C1 segment of cervical spinal cord (tissue), 14 donors: ENCODE data around the gene GABRB1.

Source experiments
- DNase-seq, 14 donors: peaks; one replicate each; lab custom pipeline; 2025; lab: John Stamatoyannopoulos, UW

Gene GABRB1

DNA sequence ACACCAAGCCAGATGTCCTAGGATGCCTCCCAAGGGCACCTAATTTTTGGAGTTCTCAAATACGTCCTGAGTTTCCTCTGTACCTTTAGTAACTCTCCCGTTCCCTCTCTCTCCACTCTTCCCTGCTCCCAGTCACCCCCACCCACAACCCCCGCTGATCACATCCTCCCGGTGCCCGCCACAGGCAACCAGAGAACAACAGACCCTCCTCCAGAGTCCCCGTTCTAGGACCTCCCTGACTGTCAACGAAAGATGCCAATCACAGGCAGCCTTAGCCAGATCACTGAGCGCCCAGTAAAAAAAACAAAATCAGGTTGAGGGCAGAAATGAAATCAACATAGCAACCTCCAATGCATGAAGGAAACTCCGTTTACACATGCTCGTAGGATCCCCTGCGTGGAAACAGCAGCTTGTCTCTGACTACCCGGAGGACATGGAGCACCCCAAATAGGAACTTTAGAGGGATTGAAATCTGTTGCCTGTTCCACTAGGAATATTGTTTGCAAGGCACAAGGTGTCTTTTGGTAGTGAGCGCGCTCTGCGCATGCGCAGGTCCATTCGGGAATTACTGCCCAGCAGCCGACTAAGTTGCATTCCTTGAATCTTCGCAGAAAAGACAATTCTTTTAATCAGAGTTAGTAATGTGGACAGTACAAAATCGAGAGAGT is at the start of gene GABRB1:
Gene GABRB1 (plus strand): TSS at position 557 of the 668 bp plus-strand sequence.
- peak; percentile 6 to 77 (median 40) for DNase-seq

- no peak for DNase-seq
These were observed 46.6 kb upstream of the GABRB1 start for GRCh38 chr4:46984781-46985180.

DNA sequence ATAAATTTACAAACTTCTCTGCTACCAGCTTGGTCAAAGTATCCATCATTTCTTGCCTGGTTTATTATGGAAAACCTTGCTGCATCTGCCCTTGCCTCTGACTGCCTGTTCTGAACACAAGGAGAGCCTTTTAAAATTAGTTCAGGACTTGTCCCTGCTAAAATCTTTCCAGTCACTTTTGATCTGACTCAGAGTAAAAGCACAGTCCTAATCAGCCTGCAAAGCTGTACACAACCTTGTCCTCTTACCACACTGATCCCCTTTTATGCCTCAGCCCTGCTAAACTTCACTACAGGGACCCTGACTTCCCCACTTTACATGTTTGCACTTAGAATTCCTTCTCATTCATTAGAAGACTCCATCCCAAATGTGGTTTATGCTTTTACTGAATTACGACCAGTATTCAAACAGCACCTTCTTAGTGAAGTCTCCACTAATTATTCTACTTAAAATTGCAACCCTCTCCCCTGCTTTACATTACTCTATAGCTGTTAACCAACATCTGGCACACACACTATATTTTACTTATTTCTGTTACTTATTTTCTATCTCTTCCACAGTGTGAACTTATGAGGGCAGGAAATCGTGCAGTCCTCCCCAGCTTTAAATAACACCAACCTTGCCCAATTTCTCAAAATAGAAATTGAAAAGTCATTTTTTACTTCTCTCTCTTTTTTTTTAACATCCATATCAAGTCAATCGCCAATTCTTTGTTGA is 44.3 kb upstream of the GABRB1 start:
- no peak for DNase-seq

- no peak for DNase-seq
These were observed 39.0 kb upstream of the GABRB1 start for GRCh38 chr4:46992338-46992737.

GRCh38 chr4:46993075-46994006 is 38.0 kb upstream of the GABRB1 start, which contains the start of gene GABRA4:
Gene GABRA4 (minus strand): TSS chr4:46993581. CDS start chr4:46993424, 157 bp downstream.
- no peak for DNase-seq

GRCh38 chr4:46994007-46994405 is 37.4 kb upstream of the GABRB1 start:
- no peak for DNase-seq

- DNase-seq = no peak
These were observed 31.8 kb upstream of the GABRB1 start for GRCh38 chr4:46999566-46999965.

GRCh38 chr4:47000406-47000805 is 31.0 kb upstream of the GABRB1 start:
- DNase-seq = no peak

- no peak for DNase-seq
These were observed 28.8 kb upstream of the GABRB1 start for GRCh38 chr4:47002580-47002979.

DNA sequence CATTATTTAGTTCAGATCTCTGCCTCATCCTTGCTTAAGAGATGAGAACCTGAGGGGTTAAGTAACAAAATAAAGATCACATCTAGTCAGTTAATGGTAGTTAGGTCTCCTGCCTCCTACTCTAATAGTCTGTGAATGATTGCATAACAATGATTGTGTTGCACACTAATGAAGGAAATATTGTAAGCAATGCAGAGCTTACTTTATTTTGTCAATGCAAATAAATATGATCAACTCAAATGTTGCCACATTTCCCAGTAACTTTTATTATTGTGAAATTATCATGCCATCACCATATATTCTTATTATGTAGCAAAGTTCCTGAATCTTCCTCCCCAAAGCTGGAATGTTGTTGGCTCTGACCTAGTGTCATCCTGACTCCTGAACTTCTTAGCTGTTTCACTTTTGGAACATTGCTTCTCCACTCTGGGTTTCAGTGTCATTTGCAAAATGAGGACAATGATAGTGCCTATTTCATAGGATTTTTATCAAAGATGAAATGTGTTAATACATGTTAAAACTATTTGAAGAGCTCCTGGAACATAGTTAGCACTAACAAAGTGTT is 20.9 kb upstream of the GABRB1 start:
- DNase-seq = no peak

DNA sequence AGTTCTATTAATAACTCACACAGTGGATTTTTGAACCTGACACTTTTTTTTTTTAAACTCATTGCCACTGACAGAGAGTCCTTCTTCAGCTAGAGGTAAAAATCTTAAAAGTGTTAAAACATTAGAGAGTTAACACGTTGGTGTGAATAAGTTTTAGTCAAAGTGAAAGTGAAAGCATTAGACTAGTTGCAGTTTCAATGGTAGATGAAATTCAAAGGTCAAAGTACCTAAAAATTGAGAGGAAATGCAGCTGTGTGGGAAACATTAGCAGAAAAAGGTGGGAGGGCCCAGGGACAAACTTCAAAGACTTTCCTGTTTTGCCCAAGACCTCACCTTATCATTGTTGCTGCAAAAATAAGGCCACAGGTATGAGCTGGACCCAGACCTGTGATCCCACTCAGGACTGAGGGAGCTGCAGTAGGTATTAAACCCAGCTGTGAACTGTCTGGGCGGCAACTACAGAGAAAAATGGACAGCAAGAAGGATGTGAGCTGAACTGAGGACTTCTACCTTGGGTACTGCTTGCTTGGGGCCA is 20.4 kb upstream of the GABRB1 start:
- DNase-seq = no peak

DNA sequence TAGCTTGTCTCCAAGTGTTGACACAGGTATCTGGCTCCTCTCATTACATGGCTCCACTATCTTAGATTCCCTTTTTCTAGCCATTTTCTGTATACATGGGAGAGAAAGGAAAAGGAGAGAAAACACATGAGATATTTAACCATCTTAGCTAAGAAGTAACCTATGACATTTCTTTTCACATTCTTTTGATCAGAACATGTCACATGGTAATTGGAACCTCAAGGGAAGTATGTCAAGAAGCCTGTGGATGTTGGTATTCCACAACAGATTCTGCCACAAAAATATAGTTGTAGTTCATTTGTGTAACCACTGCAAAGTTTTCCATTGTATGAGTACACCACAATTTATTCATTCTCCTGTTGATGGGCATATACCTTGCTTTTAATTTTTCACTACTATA is 18.7 kb upstream of the GABRB1 start:
- DNase-seq = no peak

- no peak for DNase-seq
These were observed 18.0 kb upstream of the GABRB1 start for GRCh38 chr4:47013373-47013772.

GRCh38 chr4:47017081-47017480 is 14.3 kb upstream of the GABRB1 start:
- no peak for DNase-seq

- no peak for DNase-seq
These were observed 13.9 kb upstream of the GABRB1 start for GRCh38 chr4:47017494-47017893.

GRCh38 chr4:47031751-47032404 is 511 bp downstream of the GABRB1 start:
- peak in 2 of 14 donors; percentile 17 to 65 for DNase-seq

DNA sequence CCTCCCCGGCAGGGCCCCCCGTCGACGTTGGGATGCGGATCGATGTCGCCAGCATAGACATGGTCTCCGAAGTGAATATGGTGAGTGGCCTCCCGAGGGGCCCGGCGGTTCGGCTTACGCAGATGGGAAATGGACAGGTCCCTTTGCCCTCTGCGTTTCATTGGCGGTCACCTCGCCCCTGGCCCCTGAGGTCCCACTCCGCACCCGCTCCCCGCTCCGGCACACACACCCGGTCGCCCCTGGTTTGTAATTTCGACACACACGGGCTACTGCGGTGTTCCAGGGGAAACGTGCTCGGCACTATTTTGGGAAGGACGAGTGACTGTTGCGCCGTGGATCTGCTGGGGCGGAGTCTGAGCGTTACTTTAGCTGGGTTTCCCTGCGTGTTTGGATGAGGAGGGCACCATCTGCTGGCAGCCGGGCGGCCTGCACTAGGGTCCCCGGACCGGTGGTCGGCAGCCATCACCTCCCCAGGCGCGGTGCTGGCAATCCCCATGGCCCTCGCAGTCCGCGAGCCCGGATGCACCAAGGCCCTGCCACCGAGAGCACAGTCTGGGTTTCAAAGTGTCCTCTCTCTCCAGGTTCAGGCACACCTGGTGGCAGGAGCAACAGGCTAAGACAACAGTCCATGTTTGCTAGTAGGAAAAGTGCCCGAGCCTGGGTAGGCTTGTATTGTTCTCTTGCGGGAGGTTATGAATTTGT is 1.2 kb downstream of the GABRB1 start:
- peak in 13 of 14 donors; percentile 24 to 79 (median 51) for DNase-seq

DNA sequence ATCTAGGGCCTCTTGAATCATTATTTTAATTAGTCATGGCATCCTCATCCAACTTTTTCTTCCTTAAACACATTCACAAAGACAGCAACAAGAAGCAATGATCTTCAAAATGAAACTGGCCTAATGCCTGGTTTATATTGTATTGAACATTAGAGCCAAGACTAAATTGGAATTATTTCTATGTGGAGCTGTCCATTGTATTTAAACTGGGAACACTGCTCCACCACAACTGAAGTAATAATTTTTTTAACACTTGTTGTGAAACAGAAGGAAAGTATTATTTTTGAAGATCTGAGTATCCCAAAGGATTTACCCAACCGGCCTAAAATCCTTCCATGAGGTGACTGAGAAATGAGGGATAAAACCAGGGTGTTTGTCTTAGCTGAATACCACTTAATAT is 6.9 kb downstream of the GABRB1 start:
- DNase-seq = no peak

- DNase-seq = no peak
These were observed 9.5 kb downstream of the GABRB1 start for GRCh38 chr4:47040828-47041227.

- no peak for DNase-seq
These were observed 12.5 kb downstream of the GABRB1 start for GRCh38 chr4:47043821-47044220.
